HG03108 (cell line): ENCODE measurements around the gene CSRP3.
"Not testable (repeated sequence)": the region's sequence is repeated elsewhere in the genome, so short reads cannot be mapped to it uniquely, and the experiment has no call there.

ENCODE experiments used
- ATAC-seq: cut with Tn5 transposase; IDR thresholded peaks from one replicate; pipeline ENCODE4 v1.9.1; 2021; ENCODE audit warnings: moderate library complexity; ENCODE audit not compliant: unreplicated experiment

CSRP3 gene

GRCh38 chr11:19136884-19137283 lies 64.9 kb downstream of the CSRP3 start:
- not testable (repeated sequence) for ATAC-seq

GRCh38 chr11:19134004-19134403 lies 67.8 kb downstream of the CSRP3 start:
- ATAC-seq: no peak
